SK-N-SH (cell line): Measurements from ENCODE around the gene SIK2. TPM values are rescaled to one million over a fixed set of nuclear protein-coding genes. Genes with fewer than 3 reads are reported as not detected.

Experiments used
- CTCF ChIA-PET: fragments of 300-600, 350-600 bp; formaldehyde crosslinking; extraction: SDS; loops from one replicate; lab custom pipeline; 2021; lab: Yijun Ruan, JAX
- POLR2A ChIA-PET: fragments of 350-600 bp; sonication (Branson Sonifier 250); formaldehyde crosslinking; extraction: SDS; loops from one replicate; lab custom pipeline; 2020; ENCODE audit warnings: antibody characterized with exemption, inconsistent platforms; lab: Yijun Ruan, JAX
- DNase-seq: peaks from one replicate; pipeline ENCODE4 v3.0.0; 2012
- H2AFZ ChIP-seq: fragments of 200-600 bp; sonication (generic); 2 replicates; pipeline ENCODE4 v1.8.1; 2016; ENCODE audit warnings: antibody characterized with exemption, mild to moderate bottlenecking, low read depth
- H3F3A ChIP-seq: fragments of 200-600 bp; sonication (generic); replicated peaks from 2 replicates; pipeline ENCODE3; 2016; ENCODE audit warnings: antibody characterized with exemption, mild to moderate bottlenecking; ENCODE audit not compliant: insufficient read depth
- H3K27ac ChIP-seq, 2 experiments: fragments of 200-500 bp in 1 of 2; fragments of 200-600 bp in 1 of 2; sonication (Bioruptor generic) in 1 of 2; sonication (generic), shearing (Covaris generic) in 1 of 2; 2 replicates each; pipeline versions ENCODE4 v1.5.1 to v1.6.1; 2014 to 2016; ENCODE audit warnings: low read depth in 2 of 2, inconsistent platforms in 1 of 2, low read length in 1 of 2, mild to moderate bottlenecking in 1 of 2, mixed read lengths in 1 of 2
- H3K27me3 ChIP-seq: fragments of 200-600 bp; sonication (generic), shearing (Covaris generic); 2 replicates; pipeline ENCODE4 v1.6.1; 2016; ENCODE audit warnings: mixed run types; ENCODE audit not compliant: insufficient read depth
- H3K36me3 ChIP-seq, 2 experiments: fragments of 200-500 bp in 1 of 2; fragments of 200-600 bp in 1 of 2; sonication (Bioruptor generic) in 1 of 2; sonication (generic) in 1 of 2; replicated peaks in 1 of 2; 2 replicates each; pipeline versions ENCODE3 to v1.5.1; 2014 to 2016; ENCODE audit warnings: low read length in 1 of 2, mild to moderate bottlenecking in 1 of 2; ENCODE audit not compliant: insufficient read depth in 2 of 2, control insufficient read depth in 1 of 2
- H3K4me1 ChIP-seq, 2 experiments: fragments of 200-500 bp in 1 of 2; fragments of 200-600 bp in 1 of 2; sonication (Bioruptor generic) in 1 of 2; sonication (generic), shearing (Covaris generic) in 1 of 2; 2 replicates each; pipeline versions ENCODE4 v1.5.1 to v1.6.1; 2014 to 2016; ENCODE audit warnings: low read depth in 1 of 2, low read length in 1 of 2, mixed run types in 1 of 2; ENCODE audit not compliant: insufficient read depth in 2 of 2, control insufficient read depth in 1 of 2
- H3K4me2 ChIP-seq: fragments of 200-600 bp; sonication (generic), shearing (Covaris generic); 2 replicates; pipeline ENCODE4 v1.6.1; 2017; ENCODE audit warnings: mixed run types
- H3K4me3 ChIP-seq, 2 experiments: fragments of 200-500 bp in 1 of 2; fragments of 200-600 bp in 1 of 2; sonication (Bioruptor generic) in 1 of 2; sonication (generic), shearing (Covaris generic) in 1 of 2; 2 replicates each; pipeline versions ENCODE4 v1.5.1 to v1.8.1; 2014 to 2016; ENCODE audit warnings: low read depth in 2 of 2, inconsistent platforms in 1 of 2, low read length in 1 of 2, mild to moderate bottlenecking in 1 of 2, mixed read lengths in 1 of 2, moderate library complexity in 1 of 2
- H3K79me2 ChIP-seq: fragments of 200-600 bp; sonication (generic); 2 replicates; pipeline ENCODE4 v1.8.1; 2017; ENCODE audit warnings: mild to moderate bottlenecking; ENCODE audit not compliant: insufficient read depth
- H3K9ac ChIP-seq: fragments of 200-600 bp; sonication (generic); 2 replicates; pipeline ENCODE4 v1.6.1; 2017; ENCODE audit warnings: mixed run types
- H3K9me2 ChIP-seq: fragments of 200-600 bp; sonication (generic); 2 replicates; pipeline ENCODE4 v1.6.1; 2017; ENCODE audit warnings: mixed run types
- H3K9me3 ChIP-seq: fragments of 200-600 bp; sonication (generic); 2 replicates; pipeline ENCODE4 v1.6.1; 2017; ENCODE audit warnings: mixed run types, mild to moderate bottlenecking, moderate library complexity
- H4K20me1 ChIP-seq: fragments of 200-600 bp; sonication (generic); 2 replicates; pipeline ENCODE4 v1.6.1; 2017; ENCODE audit warnings: mild to moderate bottlenecking, mixed run types; ENCODE audit not compliant: insufficient read depth
- EZH2phosphoT487 ChIP-seq: fragments of 200-600 bp; sonication (generic); IDR thresholded peaks from 2 replicates; pipeline ENCODE4 v1.6.1; 2017; ENCODE audit warnings: low read depth, mixed run types, mild to moderate bottlenecking, antibody characterized with exemption, moderate library complexity, borderline replicate concordance
- FOXJ3 ChIP-seq: sonication (generic); formaldehyde crosslinking; IDR thresholded peaks from 2 replicates; pipeline ENCODE4 v1.5.1; 2020; ENCODE audit warnings: mild to moderate bottlenecking, missing genetic modification reagents
- FOXM1 ChIP-seq: IDR thresholded peaks from 2 replicates; pipeline ENCODE4 v1.4.0; 2012; ENCODE audit warnings: low read depth, mild to moderate bottlenecking
- GABPA ChIP-seq: IDR thresholded peaks from 2 replicates; pipeline ENCODE4 v1.4.0; 2012; ENCODE audit warnings: low read depth, mild to moderate bottlenecking
- GATA2 ChIP-seq: sonication (generic); formaldehyde crosslinking; IDR thresholded peaks from 2 replicates; pipeline ENCODE4 v1.5.0; 2020; ENCODE audit warnings: mild to moderate bottlenecking, missing genetic modification reagents
- JUND ChIP-seq: IDR thresholded peaks from 2 replicates; pipeline ENCODE4 v1.4.0; 2012
- MEF2A ChIP-seq: IDR thresholded peaks from 2 replicates; pipeline ENCODE4 v1.4.0; 2012; ENCODE audit warnings: low read depth, borderline replicate concordance
- MXI1 ChIP-seq: IDR thresholded peaks from 2 replicates; pipeline ENCODE4 v1.6.1; 2012; ENCODE audit warnings: mild to moderate bottlenecking, low read depth, low read length, improper control_type of control experiment
- NFIC ChIP-seq: IDR thresholded peaks from 2 replicates; pipeline ENCODE4 v1.4.0; 2012; ENCODE audit warnings: borderline replicate concordance
- PBX3 ChIP-seq: IDR thresholded peaks from 2 replicates; pipeline ENCODE4; 2012
- RFX5 ChIP-seq: IDR thresholded peaks from 2 replicates; pipeline ENCODE4 v1.6.1; 2012; ENCODE audit warnings: mild to moderate bottlenecking, improper control_type of control experiment, low read length
- SIN3A ChIP-seq: IDR thresholded peaks from 2 replicates; pipeline ENCODE4 v1.6.1; 2012; ENCODE audit warnings: low read depth, mild to moderate bottlenecking, low read length, moderate library complexity, borderline replicate concordance
- TAF1 ChIP-seq: IDR thresholded peaks from 2 replicates; pipeline ENCODE4 v1.6.1; 2012; ENCODE audit warnings: low read depth, mild to moderate bottlenecking, low read length, moderate library complexity, borderline replicate concordance
- TCF12 ChIP-seq: IDR thresholded peaks from 2 replicates; pipeline ENCODE4 v1.4.0; 2012
- USF1 ChIP-seq: IDR thresholded peaks from 2 replicates; pipeline ENCODE4 v1.4.0; 2012; ENCODE audit warnings: low read depth, borderline replicate concordance
- ZBTB33 ChIP-seq: IDR thresholded peaks from 2 replicates; pipeline ENCODE4 v1.4.0; 2012; ENCODE audit warnings: low read depth, borderline replicate concordance
- WGBS: methylation state at CpG from one replicate; pipeline ENCODE4 v1.1.6; 2017; ENCODE audit warnings: low lambda C conversion rate; 5-methylcytosine and 5-hydroxymethylcytosine counted together
- polyA plus RNA-seq, 3 experiments: library from polyadenylated mRNA; depleted of rRNA; stranded (reverse); fragments of >200 nt; gene quantifications; 2 replicates each; pipeline ENCODE4 v1.2.3, GENCODE V29; 2012

SIK2 gene
- polyA plus RNA-seq, 1 of the 3 experiments (the other 2 are of a cell fraction), result 8.9 TPM

- H3K36me3 ChIP-seq, result peaks cover 6 to 20% of the 10 kb centered on the region in 2 experiments
- no peak overlapping the region for H3K4me2 ChIP-seq
- peaks cover 0 to 5% of the 10 kb centered on the region in 2 experiments; a peak in 2 of 4 replicates for H3K4me1 ChIP-seq
- H3K27me3 ChIP-seq, result no peaks in the 10 kb centered on the region
- DNase-seq, result no peak
- CTCF ChIA-PET, result no interaction called here
- H3K9me2 ChIP-seq, result no peaks in the 10 kb centered on the region
- no peak overlapping the region; a peak in 1 of 4 replicates for H3K27ac ChIP-seq
- TF ChIP-seq TAF1 (no peak), JUND (no peak), NFIC (no peak), ZBTB33 (no peak), RFX5 (no peak), MXI1 (no peak), MEF2A (no peak), FOXM1 (no peak), TCF12 (no peak), USF1 (no peak), EZH2phosphoT487 (no peak), GATA2 (CRISPR knock-in tag) (no peak), SIN3A (no peak), FOXJ3 (CRISPR knock-in tag) (no peak), PBX3 (no peak), GABPA (no peak)
- H3K9ac ChIP-seq, result no peak overlapping the region
- H3K4me3 ChIP-seq, result no peak overlapping the region
- peaks cover 16% of the 10 kb centered on the region; the same call in 1 of the 2 replicates for H3K79me2 ChIP-seq
- peaks cover 18% of the 10 kb centered on the region for H4K20me1 ChIP-seq
- no peak overlapping the region for H2AFZ ChIP-seq
- POLR2A ChIA-PET, result no interaction called here
- H3F3A ChIP-seq, result peaks cover 28% of the 10 kb centered on the region
- H3K9me3 ChIP-seq, result no peaks in the 10 kb centered on the region
- 97% methylated on average over 2 of the region's 2 CpGs for WGBS
These were observed 73.6 kb downstream of the SIK2 start for GRCh38 chr11:111675891-111676290.
